HFF-Myc (cell line): ENCODE measurements around the gene CAPN12.

Source experiments
- DNase-seq: peaks from one replicate; pipeline ENCODE4 v3.0.0-alpha.2; 2011; ENCODE audit warnings: low read depth; ENCODE audit errors: extremely low read depth
- H3K4me3 ChIP-seq: replicated peaks from 2 replicates; pipeline ENCODE4 v1.5.1; 2011; ENCODE audit warnings: low read depth, mild to moderate bottlenecking, control low read depth, low read length
- TF ChIP-seq, protein P1 (sequence below): IDR thresholded peaks from 2 replicates; pipeline ENCODE4 v1.5.1; 2012; ENCODE audit warnings: mild to moderate bottlenecking, low read depth, low read length, control low read depth; ENCODE audit errors: missing control alignments

The CAPN12 gene

GRCh38 chr19:38690832-38691231 is 53.4 kb downstream of the CAPN12 start:
- TF ChIP-seq, protein P1, sequence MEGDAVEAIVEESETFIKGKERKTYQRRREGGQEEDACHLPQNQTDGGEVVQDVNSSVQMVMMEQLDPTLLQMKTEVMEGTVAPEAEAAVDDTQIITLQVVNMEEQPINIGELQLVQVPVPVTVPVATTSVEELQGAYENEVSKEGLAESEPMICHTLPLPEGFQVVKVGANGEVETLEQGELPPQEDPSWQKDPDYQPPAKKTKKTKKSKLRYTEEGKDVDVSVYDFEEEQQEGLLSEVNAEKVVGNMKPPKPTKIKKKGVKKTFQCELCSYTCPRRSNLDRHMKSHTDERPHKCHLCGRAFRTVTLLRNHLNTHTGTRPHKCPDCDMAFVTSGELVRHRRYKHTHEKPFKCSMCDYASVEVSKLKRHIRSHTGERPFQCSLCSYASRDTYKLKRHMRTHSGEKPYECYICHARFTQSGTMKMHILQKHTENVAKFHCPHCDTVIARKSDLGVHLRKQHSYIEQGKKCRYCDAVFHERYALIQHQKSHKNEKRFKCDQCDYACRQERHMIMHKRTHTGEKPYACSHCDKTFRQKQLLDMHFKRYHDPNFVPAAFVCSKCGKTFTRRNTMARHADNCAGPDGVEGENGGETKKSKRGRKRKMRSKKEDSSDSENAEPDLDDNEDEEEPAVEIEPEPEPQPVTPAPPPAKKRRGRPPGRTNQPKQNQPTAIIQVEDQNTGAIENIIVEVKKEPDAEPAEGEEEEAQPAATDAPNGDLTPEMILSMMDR, result no peak
- DNase-seq, result no peak
- no peak overlapping the region for H3K4me3 ChIP-seq

DNA sequence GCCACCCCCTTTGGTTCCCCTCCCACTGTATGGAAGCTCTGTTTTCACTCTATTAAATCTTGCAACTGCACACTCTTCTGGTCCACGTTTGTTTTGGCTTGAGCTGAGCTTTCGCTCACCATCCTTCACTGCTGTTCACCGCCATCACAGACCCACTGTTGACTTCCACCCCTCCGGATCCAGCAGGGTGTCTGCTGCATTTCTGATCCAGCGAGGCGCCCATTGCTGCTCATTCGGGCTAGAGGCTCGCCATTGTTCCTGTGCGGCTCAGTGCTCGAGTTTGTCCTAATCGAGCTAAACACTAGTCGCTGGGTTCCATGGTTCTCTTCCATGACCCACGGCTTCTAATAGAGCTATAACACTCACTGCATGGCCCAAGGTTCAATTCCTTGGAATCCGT is 54.1 kb downstream of the CAPN12 start:
- no peak for DNase-seq
- TF ChIP-seq, protein P1, result no peak
- H3K4me3 ChIP-seq, result no peak overlapping the region

GRCh38 chr19:38687837-38688378 is 56.4 kb downstream of the CAPN12 start:
- no peak overlapping the region for H3K4me3 ChIP-seq
- DNase-seq, result no peak
- TF ChIP-seq, protein P1, result no peak

DNA sequence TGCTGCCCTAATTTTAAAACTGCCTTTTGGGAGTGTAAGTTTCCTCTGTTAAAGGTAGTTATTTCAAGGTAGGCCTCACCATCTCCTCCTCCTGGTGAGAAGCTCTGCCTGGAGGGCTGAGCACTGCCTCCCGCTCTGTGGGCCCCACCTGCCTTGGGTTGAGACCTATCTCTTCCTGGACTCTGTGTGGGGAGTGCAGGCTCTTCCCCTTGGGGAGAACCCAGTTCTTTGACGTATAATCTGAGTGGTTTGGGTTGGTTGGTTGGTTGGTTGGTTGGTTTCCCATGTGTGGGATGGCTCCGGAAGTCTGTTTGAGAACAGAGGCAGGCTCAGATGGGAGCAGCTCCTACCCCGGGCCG is 57.8 kb downstream of the CAPN12 start:
- no peak for DNase-seq
- H3K4me3 ChIP-seq, result no peak overlapping the region
- TF ChIP-seq, protein P1, result no peak

GRCh38 chr19:38685666-38686529 is 58.4 kb downstream of the CAPN12 start:
- DNase-seq, result no peak
- no peak overlapping the region for H3K4me3 ChIP-seq
- TF ChIP-seq, protein P1, result peak; percentile 48

GRCh38 chr19:38684862-38685665 is 59.2 kb downstream of the CAPN12 start:
- no peak for DNase-seq
- TF ChIP-seq, protein P1, result no peak
- no peak overlapping the region for H3K4me3 ChIP-seq
